Fibroblast of mammary gland (primary cell): ENCODE results near the gene BMP8B.

ENCODE experiments used
- DNase-seq: peaks from one replicate; pipeline ENCODE4 v3.0.0-alpha.2; 2010; ENCODE audit warnings: low read depth
- H3K4me3 ChIP-seq: 2 replicates; pipeline ENCODE4 v1.5.1; 2011; ENCODE audit warnings: low read depth, mild to moderate bottlenecking, low read length, moderate library complexity; ENCODE audit not compliant: control insufficient read depth
- TF ChIP-seq, protein P1 (sequence below): conservative IDR thresholded peaks from 2 replicates; pipeline ENCODE4 v1.5.1; 2011; ENCODE audit warnings: low read depth, low read length, inconsistent platforms; ENCODE audit not compliant: control insufficient read depth, insufficient read depth

Gene BMP8B

DNA sequence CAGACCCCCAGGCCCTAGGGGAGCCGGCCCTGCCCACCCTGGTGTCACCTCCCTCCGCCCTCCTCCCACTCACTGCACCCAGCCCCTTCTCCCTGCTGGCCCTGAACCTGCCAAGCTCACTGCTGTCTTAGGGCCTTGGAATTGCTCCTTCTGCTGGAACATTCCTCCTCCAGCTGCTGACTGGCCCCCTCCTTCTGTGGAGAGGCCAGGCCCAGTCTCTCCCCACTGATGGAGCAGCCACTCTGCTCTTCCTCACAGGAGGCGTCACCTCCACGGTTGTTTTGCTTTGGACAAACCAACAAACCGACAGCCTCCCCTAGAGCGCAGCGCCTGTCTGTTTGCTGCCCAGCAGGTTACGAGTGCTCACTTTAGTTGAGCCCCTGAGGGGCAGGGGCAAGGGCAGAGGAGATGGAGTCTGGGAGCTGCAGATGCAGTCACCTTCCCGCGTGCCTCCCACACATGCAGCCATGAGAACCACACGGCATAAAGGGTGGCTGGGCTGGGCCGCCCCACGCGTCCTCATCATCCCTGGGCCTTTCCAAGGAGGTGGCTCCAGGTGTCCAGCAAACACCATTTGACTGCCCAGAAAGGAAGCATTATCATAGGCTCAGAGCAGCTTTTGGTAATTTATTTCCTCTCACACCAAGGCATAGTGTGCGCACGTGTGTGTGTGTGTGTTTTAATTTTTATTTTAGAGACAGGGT lies 27.0 kb downstream of the BMP8B start:
- no peak for DNase-seq
- TF ChIP-seq, protein P1, sequence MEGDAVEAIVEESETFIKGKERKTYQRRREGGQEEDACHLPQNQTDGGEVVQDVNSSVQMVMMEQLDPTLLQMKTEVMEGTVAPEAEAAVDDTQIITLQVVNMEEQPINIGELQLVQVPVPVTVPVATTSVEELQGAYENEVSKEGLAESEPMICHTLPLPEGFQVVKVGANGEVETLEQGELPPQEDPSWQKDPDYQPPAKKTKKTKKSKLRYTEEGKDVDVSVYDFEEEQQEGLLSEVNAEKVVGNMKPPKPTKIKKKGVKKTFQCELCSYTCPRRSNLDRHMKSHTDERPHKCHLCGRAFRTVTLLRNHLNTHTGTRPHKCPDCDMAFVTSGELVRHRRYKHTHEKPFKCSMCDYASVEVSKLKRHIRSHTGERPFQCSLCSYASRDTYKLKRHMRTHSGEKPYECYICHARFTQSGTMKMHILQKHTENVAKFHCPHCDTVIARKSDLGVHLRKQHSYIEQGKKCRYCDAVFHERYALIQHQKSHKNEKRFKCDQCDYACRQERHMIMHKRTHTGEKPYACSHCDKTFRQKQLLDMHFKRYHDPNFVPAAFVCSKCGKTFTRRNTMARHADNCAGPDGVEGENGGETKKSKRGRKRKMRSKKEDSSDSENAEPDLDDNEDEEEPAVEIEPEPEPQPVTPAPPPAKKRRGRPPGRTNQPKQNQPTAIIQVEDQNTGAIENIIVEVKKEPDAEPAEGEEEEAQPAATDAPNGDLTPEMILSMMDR = no peak

GRCh38 chr1:39761016-39761415 lies 27.6 kb downstream of the BMP8B start:
- no peak overlapping the region for H3K4me3 ChIP-seq
- DNase-seq = no peak
- TF ChIP-seq, protein P1 = no peak

More for the DNA sequence above, 27.0 kb downstream of the BMP8B start:
- H3K4me3 ChIP-seq = no peak overlapping the region

DNA sequence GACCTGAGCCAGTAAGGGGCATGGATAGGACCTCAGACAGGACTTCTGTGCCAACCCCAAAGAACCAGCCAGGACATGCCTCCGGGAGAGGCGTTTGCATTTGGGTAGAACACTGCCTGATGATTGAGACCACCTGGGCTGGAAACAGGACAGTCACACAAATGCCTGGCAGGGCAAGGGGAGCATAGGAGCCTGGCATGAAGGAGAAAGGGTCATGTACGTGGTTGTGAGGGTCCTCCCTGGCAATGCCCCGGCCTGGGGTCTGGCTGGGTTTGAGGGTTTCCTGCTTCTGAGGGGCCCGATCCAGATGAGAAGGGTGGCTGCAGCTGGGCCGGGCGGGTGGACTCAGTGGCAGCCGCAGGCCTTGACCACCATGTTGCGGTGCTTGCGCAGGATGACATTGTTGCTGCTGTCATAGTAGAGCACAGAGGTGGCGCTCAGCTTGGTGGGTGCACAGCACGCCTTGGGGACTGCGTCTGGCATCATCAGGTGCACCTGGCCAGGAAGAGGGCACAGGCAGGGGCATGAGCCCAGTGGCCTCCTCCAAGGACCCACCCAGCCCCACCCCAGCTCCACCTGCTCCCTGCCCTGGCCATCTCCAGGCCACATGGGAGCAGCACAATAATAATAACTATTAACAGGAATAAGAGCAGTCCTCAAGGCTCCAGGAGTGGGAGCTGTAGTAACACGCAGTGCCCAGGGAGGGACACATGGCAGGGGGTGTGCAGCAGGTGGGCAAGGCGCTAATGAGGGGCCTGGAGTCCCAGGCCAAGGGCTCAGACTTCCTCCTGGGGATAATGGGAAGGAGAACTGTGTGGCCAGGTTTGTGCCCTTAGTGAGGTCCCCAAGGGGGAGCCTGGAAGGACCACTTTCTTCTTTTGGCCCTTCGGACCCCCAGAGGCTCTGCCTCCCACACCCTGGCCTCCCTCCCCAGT lies 28.3 kb downstream of the BMP8B start:
- TF ChIP-seq, protein P1 = no peak
- no peak for DNase-seq
- no peak overlapping the region for H3K4me3 ChIP-seq

- TF ChIP-seq, protein P1 = no peak
- no peak for DNase-seq
- no peak overlapping the region for H3K4me3 ChIP-seq
Observed at GRCh38 chr1:39759436-39759726, 29.3 kb downstream of the BMP8B start.

GRCh38 chr1:39758556-39759435 lies 29.9 kb downstream of the BMP8B start:
- no peak overlapping the region for H3K4me3 ChIP-seq
- TF ChIP-seq, protein P1 = no peak
- no peak for DNase-seq

DNA sequence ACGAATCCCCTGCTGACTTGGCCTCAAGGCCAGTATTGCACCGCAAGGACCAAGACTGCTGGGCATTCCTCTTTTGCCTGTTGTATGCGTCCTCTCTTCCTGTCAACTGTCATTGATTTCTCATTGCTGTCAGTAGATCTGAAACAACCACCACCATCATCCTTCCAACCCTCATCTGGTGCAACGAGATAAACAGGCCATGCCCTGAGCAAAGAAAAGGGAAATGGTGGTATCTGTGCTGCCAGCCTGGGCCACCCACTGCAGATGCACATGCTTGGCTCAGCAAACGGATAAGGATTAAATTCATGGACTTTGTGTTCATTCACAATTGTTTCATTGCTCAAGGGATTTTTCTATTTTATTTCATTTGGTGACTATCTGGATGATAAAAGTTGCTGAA lies 31.2 kb downstream of the BMP8B start:
- no peak overlapping the region for H3K4me3 ChIP-seq
- TF ChIP-seq, protein P1 = no peak
- DNase-seq = no peak
